H1 (cell line): Measurements from ENCODE around the gene EHHADH. TPM values are rescaled to one million over a fixed set of nuclear protein-coding genes. Genes with fewer than 3 reads are reported as not detected.

Experiments used
- microRNA-seq, 2 experiments: library from miRNA; unstranded; fragments of <30 nt; microRNA quantifications; one replicate each; pipeline versions ENCODE4 to v1.2.0, GENCODE V29; 2016 to 2020; ENCODE audit warnings: borderline microRNAs expressed in 2 of 2, borderline number of aligned reads in 2 of 2, borderline replicate concordance in 1 of 2
- polyA plus RNA-seq, 7 experiments: library from polyadenylated mRNA; depleted of rRNA in 3 of 7; stranded (reverse) in 5 of 7; unstranded in 2 of 7; fragments of >200 nt in 5 of 7; fragments of 200-250 nt in 2 of 7; gene quantifications; 1 replicate in 5 of 7; 2 replicates in 1 of 7; 4 replicates in 1 of 7; pipeline versions ENCODE4 v1.2.1 to v1.2.3, GENCODE V29; 2011 to 2013; ENCODE audit warnings: missing spikeins in 2 of 7, mixed read lengths in 2 of 7
- small RNA-seq: library from polyadenylated mRNA; stranded (forward); fragments of <200 nt; extraction: miRNeasy Mini kit (QIAGEN cat#:217004); gene quantifications from one replicate; pipeline ENCODE3, GENCODE V24; 2013; ENCODE audit not compliant: insufficient read depth
- total RNA-seq: library from RNA; stranded (reverse); fragmentation: NEBNext Ultra II Directional; extraction: Animal tissue kit (Norgen Biotek cat#: 25700); gene quantifications from 2 replicates; pipeline ENCODE4 v1.2.1, GENCODE V29; 2021

Gene EHHADH
- total and polyA plus RNA-seq, 2 of the 8 experiments (the other 6 are each of a cell fraction or from before 2014, with no cell fraction given) = 1.4 to 3.5 TPM

Small RNA genes within 50 kb of the gene (microRNA-seq; reads per million reads assigned to microRNA genes)
- gene MIR5588 = 0 reads per million in 2 experiments

Small RNA genes within 50 kb of the gene (small RNA-seq; reads per million reads assigned to genes)
- gene MIR5588 = not detected

Other genes with a start within 250 kb of the EHHADH start
- gene C3orf70, start 101.0 kb downstream of the EHHADH start, total RNA-seq = 1.8 and 2.0 TPM in 2 replicates
- 1.1 and 1.7 TPM in 2 replicates for gene C3orf70, start 101.0 kb downstream of the EHHADH start, polyA plus RNA-seq (2011; rRNA removed)
- gene MAP3K13, start 109.1 kb upstream of the EHHADH start, total RNA-seq = 17.9 and 21.8 TPM in 2 replicates
- 3.9 and 6.8 TPM in 2 replicates for gene MAP3K13, start 109.1 kb upstream of the EHHADH start, polyA plus RNA-seq (2011; rRNA removed)
- gene TMEM41A, start 245.0 kb upstream of the EHHADH start, total RNA-seq = 13.5 and 14.1 TPM in 2 replicates
- gene TMEM41A, start 245.0 kb upstream of the EHHADH start, polyA plus RNA-seq (2011; rRNA removed) = 17.5 and 20.1 TPM in 2 replicates